Hypothalamus (tissue), 51 donors: ENCODE measurements around the gene PORCN.

ENCODE experiments used
- DNase-seq, 51 donors: peaks; one replicate each; lab custom pipeline; 2025; lab: John Stamatoyannopoulos, UW

The PORCN gene

DNA sequence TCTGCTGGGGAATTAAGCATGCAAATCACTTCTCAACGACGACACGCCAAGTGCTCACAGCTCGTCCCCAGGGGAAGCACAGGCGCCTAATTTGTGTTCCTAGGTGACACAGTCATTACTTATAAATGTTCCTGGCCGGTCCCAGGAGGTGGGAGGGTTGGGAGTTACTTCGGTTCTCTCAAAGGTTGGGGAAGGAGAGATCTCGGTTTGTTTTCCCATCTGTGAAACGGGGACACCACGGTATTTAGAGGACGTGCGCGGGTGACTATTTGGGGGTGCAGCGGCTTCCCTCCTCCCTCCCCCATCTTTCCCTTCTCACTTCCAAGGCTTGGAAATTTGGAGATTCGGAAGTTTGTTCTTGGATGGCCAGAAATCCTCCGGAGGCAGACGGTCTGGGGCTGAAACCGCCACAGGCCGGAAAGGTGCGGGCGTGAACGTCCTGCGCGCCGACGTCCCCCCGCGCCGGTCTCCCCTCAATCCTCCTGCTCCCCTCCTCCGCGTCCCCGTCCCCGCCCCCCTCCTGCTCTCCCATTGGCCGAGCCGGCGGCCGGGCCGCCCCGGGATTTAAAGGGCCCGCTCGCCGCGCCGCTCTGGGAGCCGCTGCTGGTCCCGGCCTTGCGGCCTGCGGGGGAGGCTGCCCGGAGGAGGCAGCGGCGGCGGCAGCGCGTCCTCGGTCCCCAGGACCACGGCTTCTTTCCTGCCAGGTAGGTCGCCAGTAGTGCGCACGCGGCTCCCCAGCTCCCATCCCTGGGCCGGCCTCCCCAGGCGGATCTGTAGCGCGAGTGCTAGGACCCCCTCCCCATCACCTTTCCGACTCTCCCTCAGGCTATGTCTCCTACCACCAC, at the start of gene PORCN:
Gene PORCN, plus strand, starts transcription at position 593 of the 845 bp plus-strand sequence. CDS start 829 bp downstream, outside the sequence.
- DNase-seq, result peak; percentile 2 to 82 (median 58)

GRCh38 chrX:48459483-48459882, 49.3 kb upstream of the PORCN start:
- no peak for DNase-seq

GRCh38 chrX:48460031-48460430, 48.8 kb upstream of the PORCN start:
- DNase-seq, result no peak

GRCh38 chrX:48460606-48461005, 48.2 kb upstream of the PORCN start:
- DNase-seq, result no peak

DNA sequence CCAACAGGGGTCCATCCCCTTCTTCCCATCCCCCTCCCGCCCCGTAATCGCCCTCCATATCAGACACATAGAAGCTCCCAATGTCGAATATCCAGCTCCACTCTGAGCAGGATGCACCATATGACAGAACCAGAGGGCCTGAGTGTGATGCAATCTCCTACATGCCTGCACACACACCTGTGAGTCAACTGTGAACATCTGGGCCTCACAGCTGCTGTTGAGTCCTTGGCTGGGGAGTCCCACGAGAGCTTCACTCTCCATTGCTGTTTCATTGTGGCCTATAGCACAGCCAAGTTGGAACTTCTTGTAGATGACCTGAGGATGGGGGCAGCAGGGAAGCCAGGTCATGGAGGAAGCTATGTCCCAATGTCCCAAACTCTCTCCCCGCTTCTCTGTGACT, 47.0 kb upstream of the PORCN start:
- DNase-seq, result no peak

DNA sequence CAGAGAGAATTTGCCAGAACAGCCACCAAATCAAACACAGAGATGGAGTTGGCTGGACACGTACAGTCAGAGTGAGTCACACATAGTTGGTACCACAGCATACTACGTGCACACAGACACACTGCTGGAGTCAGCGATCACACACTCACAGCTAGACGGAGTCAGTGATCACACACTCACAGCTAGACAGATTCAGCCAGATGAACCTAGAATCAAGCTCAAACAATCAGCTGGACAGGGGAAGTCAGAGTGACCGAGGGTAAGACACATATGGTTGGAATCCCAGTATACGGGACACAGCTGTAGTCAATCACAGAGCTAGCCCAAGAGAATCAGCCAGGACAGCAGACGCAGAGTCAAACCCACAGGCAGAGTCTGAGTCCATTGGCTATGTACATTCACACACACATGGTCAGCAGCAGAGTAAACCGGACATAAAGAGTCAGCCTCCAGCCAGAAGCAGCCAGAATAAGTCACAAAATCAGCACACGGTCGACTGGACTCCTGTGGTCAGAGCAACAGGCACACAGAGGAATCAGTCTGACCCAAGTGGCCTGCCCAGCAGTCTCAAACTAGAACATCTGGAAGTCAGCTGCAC, 43.4 kb upstream of the PORCN start:
- DNase-seq, result no peak

GRCh38 chrX:48466696-48467095, 42.1 kb upstream of the PORCN start:
- no peak for DNase-seq

DNA sequence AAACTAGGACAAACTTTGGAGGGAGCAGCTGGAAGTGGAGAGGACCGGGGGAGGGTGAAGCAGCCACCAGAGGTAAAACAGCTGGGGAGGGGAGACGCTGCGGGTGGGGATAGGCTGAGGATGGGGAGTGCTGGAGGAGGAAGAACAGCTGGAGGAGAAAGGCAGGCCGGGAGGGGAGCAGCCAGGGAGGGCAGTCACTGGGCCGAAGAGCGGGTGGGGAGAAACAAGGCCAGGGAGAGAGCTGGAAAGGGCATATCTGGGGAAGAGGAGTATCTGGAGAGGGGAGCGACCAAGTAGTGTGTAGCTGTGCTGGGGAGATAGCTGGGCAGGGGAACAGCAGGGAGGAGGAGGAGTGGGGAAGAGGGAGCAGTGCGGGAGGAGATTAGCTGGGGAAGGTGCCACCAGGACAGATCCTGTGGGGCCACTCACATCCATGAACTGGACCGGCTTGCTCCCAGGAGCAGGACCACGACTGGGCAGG, 41.5 kb upstream of the PORCN start:
- no peak for DNase-seq

GRCh38 chrX:48468247-48468671, 40.5 kb upstream of the PORCN start:
- DNase-seq, result peak in 2 of 51 donors; percentile 1 to 3

- DNase-seq, result no peak
Measured at GRCh38 chrX:48468693-48469691, 39.8 kb upstream of the PORCN start.

DNA sequence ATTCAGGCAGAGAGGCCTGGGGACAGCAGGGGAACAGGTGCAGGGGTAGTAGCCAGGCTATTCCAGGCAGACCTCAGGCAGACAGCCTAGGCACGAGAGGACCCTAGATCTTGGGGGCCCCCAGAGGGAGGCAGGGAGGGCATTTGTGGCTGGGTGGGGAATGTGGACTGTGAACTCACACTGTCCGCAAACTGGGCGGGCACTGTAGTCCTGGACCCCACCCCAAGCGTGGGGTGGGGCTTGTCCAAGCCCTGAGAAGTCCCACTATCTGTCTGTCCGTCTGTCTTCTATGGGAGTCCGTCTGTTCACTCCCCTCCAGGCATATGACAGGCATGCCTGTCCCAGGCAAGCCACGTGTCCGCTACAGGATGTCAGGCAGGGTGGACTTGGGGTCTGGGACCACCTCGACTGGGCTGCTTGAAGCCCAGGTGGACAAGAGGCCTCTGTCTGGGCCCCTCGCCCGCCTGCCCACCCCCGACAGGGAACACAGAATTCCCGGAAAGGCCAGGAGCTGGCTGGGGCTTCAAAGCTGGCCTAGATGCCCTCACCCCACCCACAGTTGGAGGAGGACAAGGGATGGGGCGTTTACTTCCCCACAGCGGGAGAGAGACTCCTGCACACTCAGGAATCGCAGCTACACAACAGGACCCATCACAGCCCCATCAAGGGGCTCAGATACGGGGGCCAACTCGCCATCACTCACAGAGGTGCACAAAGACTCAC, 38.5 kb upstream of the PORCN start, which contains the start of gene SLC38A5:
Gene SLC38A5, minus strand, starts transcription at position 151 of the 723 bp plus-strand sequence. CDS start 2,336 bp downstream, outside the sequence.
- no peak for DNase-seq

DNA sequence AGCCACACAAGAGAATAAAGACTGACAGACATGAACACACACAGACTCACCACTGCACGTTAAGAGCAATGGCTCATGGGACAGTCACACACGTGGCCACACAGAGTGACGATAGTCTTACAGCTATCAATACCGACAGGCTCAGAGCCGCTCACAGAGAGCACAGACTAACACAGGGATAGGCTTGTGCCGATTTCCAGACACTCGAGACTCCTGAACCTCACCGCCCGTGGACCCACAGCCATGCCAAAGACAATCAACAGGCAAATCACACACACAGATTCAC, 38.0 kb upstream of the PORCN start:
- DNase-seq, result no peak

- DNase-seq, result no peak
Measured at GRCh38 chrX:48471504-48471903, 37.3 kb upstream of the PORCN start.

DNA sequence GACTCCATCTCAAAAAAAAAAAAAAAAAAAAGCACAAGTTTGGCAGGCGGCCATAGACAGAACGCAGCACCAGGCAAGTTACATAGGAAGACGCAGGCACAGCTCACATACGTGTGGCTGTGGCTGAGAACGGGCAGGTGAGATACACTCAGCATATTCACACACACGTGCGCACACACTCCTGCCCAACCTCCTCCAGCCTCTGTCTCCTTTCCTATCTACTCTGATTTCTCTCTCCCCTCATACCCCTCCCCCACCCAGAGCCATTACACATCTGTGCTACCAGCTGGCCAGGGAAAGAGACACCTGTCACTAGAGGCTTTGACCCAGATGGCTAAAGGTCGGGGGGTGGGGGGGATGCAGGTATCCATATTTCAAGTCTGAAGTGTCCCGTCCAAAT, 36.6 kb upstream of the PORCN start:
- DNase-seq, result no peak

DNA sequence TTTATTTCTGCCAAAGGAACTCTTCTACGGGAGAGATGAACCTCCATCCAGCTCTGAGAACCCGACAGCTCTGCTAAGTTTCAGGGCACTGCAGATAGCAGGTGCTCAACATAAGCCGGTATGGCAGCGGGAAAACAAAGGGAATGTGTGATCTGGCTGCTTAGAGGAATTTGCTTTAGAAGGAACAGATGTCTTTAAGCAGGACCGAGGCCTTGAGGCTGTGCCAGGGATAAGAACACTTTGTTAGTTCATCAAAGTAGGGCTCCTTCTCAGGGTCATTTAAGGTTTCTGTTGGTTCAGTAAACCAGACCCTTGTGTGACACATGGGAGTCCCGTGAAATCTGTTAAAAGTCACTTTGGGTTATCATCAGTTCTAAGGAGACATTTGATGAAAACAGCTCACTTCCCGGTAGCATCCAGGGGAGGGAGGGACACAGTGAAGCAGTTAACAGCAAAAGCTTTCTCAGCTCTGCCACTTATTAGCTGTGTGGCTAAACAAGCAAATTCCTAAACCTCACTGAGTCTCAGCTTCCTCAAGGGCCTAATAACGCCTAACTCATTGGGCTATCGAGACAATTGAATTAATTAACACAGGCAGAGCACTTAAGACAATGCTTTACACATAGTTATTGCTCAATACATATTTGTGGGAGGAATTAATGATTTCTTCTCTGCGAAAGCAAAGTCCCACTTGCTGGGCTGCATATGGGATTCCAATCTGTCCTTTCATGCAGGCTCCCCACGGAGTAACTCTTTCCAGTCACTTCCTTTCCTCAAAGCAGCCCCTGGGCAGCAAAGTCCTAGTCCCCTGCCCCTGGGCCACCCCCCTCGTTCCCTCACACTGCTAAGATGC, 35.7 kb upstream of the PORCN start:
- DNase-seq, result no peak

DNA sequence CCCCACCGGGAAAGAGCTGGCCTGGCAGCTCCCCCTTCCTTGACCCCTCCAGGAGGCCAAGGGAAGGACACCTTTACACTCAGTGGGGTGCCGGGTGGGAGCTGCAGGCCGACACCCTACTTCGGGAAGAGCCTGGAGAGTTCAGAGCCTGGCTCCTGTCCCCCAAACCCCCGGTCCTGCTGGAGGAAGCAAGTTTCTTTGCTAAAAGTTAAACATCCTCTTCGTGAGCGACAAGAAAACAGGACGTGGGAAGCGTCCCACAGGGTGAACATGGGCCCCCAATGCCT, 35.1 kb upstream of the PORCN start:
- no peak for DNase-seq

- no peak for DNase-seq
Measured at GRCh38 chrX:48474127-48474526, 34.7 kb upstream of the PORCN start.

GRCh38 chrX:48474581-48474980, 34.2 kb upstream of the PORCN start:
- no peak for DNase-seq

DNA sequence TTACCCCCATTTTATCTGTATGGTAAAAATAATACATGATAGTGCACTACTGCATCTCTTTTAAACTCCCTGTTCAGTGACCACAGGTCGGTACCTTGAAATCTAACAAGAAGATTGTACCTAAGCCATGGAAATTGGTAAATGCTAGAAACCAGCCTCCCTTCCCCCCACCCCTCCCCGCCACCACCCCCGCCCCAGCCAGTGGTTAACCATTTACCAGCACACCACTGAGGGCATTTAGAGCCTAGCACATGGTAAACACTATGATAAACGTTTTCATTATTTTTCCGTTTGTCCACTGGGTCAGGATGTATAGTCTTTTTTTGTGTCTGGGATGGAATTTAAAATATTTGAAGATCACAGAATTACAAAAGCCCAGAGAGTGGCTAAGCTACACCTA, 33.5 kb upstream of the PORCN start:
- DNase-seq, result no peak
